H1 (cell line): ENCODE measurements around the gene PLEKHA1. TPM values are rescaled to one million over a fixed set of nuclear protein-coding genes. Genes with fewer than 3 reads are reported as not detected.

ENCODE experiments used
- CHD7 ChIP-seq: fragments of 300-600 bp; sonication (generic); IDR thresholded peaks from 2 replicates; pipeline ENCODE4 v1.7.1; 2012; ENCODE audit warnings: low read length, moderate library complexity, mild to moderate bottlenecking, inconsistent platforms; ENCODE audit not compliant: insufficient replicate concordance
- polyA plus RNA-seq, 7 experiments: library from polyadenylated mRNA; depleted of rRNA in 3 of 7; stranded (reverse) in 5 of 7; unstranded in 2 of 7; fragments of >200 nt in 5 of 7; fragments of 200-250 nt in 2 of 7; gene quantifications; 1 replicate in 5 of 7; 2 replicates in 1 of 7; 4 replicates in 1 of 7; pipeline versions ENCODE4 v1.2.1 to v1.2.3, GENCODE V29; 2011 to 2013; ENCODE audit warnings: missing spikeins in 2 of 7, mixed read lengths in 2 of 7
- total RNA-seq: library from RNA; stranded (reverse); fragmentation: NEBNext Ultra II Directional; extraction: Animal tissue kit (Norgen Biotek cat#: 25700); gene quantifications from 2 replicates; pipeline ENCODE4 v1.2.1, GENCODE V29; 2021

The PLEKHA1 gene
- total and polyA plus RNA-seq, 2 of the 8 experiments (the other 6 are each of a cell fraction or from before 2014, with no cell fraction given), result 15.6 to 39.7 TPM

- TF ChIP-seq CHD7, result no peak
Measured at GRCh38 chr10:122462533-122463465, 88.3 kb downstream of the PLEKHA1 start (continued).
